IMR-90 (cell line): ENCODE data around the gene GNAI3. TPM values are rescaled to one million over a fixed set of nuclear protein-coding genes. Genes with fewer than 3 reads are reported as not detected.
A peak's percentile ranks its signal among the peaks of the same experiment; 100 is the strongest.

Experiments
- ATAC-seq: fragments of 200-7000 bp; cut with Tn5 transposase; 2 replicates; pipeline ENCODE4 v1.9.1; 2020; ENCODE audit warnings: low read depth, mild to moderate bottlenecking, moderate library complexity
- BruUV-seq: library from RNA; stranded (reverse); fragments of 400-500 nt; replicated peaks from 2 replicates; lab custom pipeline; 2021; lab: Mats Ljungman, UMichigan
- CTCF ChIA-PET: fragments of 300-600 bp; formaldehyde crosslinking; extraction: SDS; loops from one replicate; lab custom pipeline; 2021; ENCODE audit warnings: antibody characterized with exemption; lab: Yijun Ruan, JAX
- POLR2A ChIA-PET: fragments of 300-600 bp; sonication (Branson Sonifier 250); formaldehyde crosslinking; loops from one replicate; lab custom pipeline; 2022; ENCODE audit warnings: antibody characterized with exemption; ENCODE audit not compliant: unreplicated experiment; lab: Charles Lee
- DNase-seq: peaks from one replicate; pipeline ENCODE4 v3.0.0; 2013
- H2AFZ ChIP-seq: replicated peaks from 2 replicates; pipeline ENCODE3; 2013; ENCODE audit warnings: low read length, mild to moderate bottlenecking; ENCODE audit not compliant: poor library complexity
- H2AK5ac ChIP-seq: 2 replicates; pipeline ENCODE4 v1.6.1; 2013; ENCODE audit warnings: low read depth, low read length, inconsistent platforms
- H2AK9ac ChIP-seq: replicated peaks from 2 replicates; pipeline ENCODE3; 2013; ENCODE audit warnings: mild to moderate bottlenecking, low read depth, low read length, moderate library complexity; ENCODE audit not compliant: poor library complexity
- H2BK120ac ChIP-seq: 2 replicates; pipeline ENCODE4 v1.6.1; 2013; ENCODE audit warnings: low read depth, low read length, inconsistent platforms
- H2BK15ac ChIP-seq: 3 replicates; pipeline ENCODE4 v1.6.1; 2013; ENCODE audit warnings: low read depth, low read length, inconsistent platforms
- H2BK20ac ChIP-seq: 2 replicates; pipeline ENCODE4 v1.6.1; 2013; ENCODE audit warnings: low read depth, mild to moderate bottlenecking, inconsistent platforms, low read length, moderate library complexity
- H2BK5ac ChIP-seq: 2 replicates; pipeline ENCODE4 v1.6.1; 2013; ENCODE audit warnings: mild to moderate bottlenecking, low read depth, low read length, inconsistent platforms; ENCODE audit not compliant: poor library complexity, severe bottlenecking
- H3K14ac ChIP-seq: replicated peaks from 2 replicates; pipeline ENCODE4 v1.6.1; 2013; ENCODE audit warnings: low read depth, low read length, inconsistent platforms
- H3K18ac ChIP-seq: 2 replicates; pipeline ENCODE4 v1.6.1; 2013; ENCODE audit warnings: low read depth, low read length, control low read depth
- H3K23ac ChIP-seq: 2 replicates; pipeline ENCODE4 v1.6.1; 2013; ENCODE audit warnings: low read depth, low read length, inconsistent platforms
- H3K27ac ChIP-seq: 2 replicates; pipeline ENCODE4 v1.5.1; 2013; ENCODE audit warnings: mild to moderate bottlenecking, control low read depth, low read length; ENCODE audit not compliant: insufficient read depth
- H3K27me3 ChIP-seq: 2 replicates; pipeline ENCODE4 v1.6.1; 2013; ENCODE audit warnings: low read length; ENCODE audit not compliant: control insufficient read depth, insufficient read depth
- H3K36me3 ChIP-seq: 2 replicates; pipeline ENCODE4 v1.6.1; 2013; ENCODE audit warnings: low read length, mixed read lengths; ENCODE audit not compliant: control insufficient read depth, insufficient read depth
- H3K4ac ChIP-seq: 2 replicates; pipeline ENCODE4 v1.6.1; 2013; ENCODE audit warnings: low read depth, low read length, inconsistent platforms
- H3K4me1 ChIP-seq: 2 replicates; pipeline ENCODE4 v1.6.1; 2013; ENCODE audit warnings: low read length, mixed read lengths; ENCODE audit not compliant: control insufficient read depth, insufficient read depth
- H3K4me2 ChIP-seq: 2 replicates; pipeline ENCODE4 v1.6.1; 2013; ENCODE audit warnings: low read depth, mild to moderate bottlenecking, control low read depth, low read length, moderate library complexity
- H3K4me3 ChIP-seq: 2 replicates; pipeline ENCODE4 v1.5.1; 2013; ENCODE audit warnings: low read depth, mild to moderate bottlenecking, control low read depth, low read length, moderate library complexity; ENCODE audit not compliant: insufficient read depth
- H3K56ac ChIP-seq: 2 replicates; pipeline ENCODE4 v1.6.1; 2013; ENCODE audit warnings: low read length, inconsistent platforms; ENCODE audit not compliant: insufficient read depth; ENCODE audit errors: extremely low read depth
- H3K79me1 ChIP-seq, 2 experiments: 2 replicates each; pipeline ENCODE4 v1.6.1; 2013; ENCODE audit warnings: low read length in 2 of 2, inconsistent platforms in 1 of 2, low read depth in 1 of 2
- H3K9ac ChIP-seq: 2 replicates; pipeline ENCODE4 v1.6.1; 2013; ENCODE audit warnings: low read depth, low read length, control low read depth
- H3K9me1 ChIP-seq: 2 replicates; pipeline ENCODE4 v1.6.1; 2013; ENCODE audit warnings: low read length, inconsistent platforms; ENCODE audit not compliant: insufficient read depth
- H3K9me3 ChIP-seq: 2 replicates; pipeline ENCODE4 v1.6.1; 2013; ENCODE audit warnings: low read length; ENCODE audit not compliant: control insufficient read depth, insufficient read depth
- H4K20me1 ChIP-seq: 2 replicates; pipeline ENCODE4 v1.6.1; 2013; ENCODE audit warnings: low read length, inconsistent platforms; ENCODE audit not compliant: insufficient read depth
- H4K5ac ChIP-seq: 2 replicates; pipeline ENCODE4 v1.6.1; 2013; ENCODE audit warnings: mild to moderate bottlenecking, low read depth, low read length, control low read depth
- H4K8ac ChIP-seq, 2 experiments: 2 replicates each; pipeline ENCODE4 v1.6.1; 2013; ENCODE audit warnings: low read depth in 2 of 2, low read length in 2 of 2, control low read depth in 1 of 2, inconsistent platforms in 1 of 2
- H4K91ac ChIP-seq: 2 replicates; pipeline ENCODE4 v1.6.1; 2013; ENCODE audit warnings: low read depth, low read length, inconsistent platforms; ENCODE audit not compliant: insufficient read depth
- BHLHE40 ChIP-seq: fragments of 150-350 bp; IDR thresholded peaks from 2 replicates; pipeline ENCODE4 v1.6.1; 2016; ENCODE audit warnings: mild to moderate bottlenecking, low read depth, low read length
- CEBPB ChIP-seq: IDR thresholded peaks from 2 replicates; pipeline ENCODE4 v1.6.1; 2012; ENCODE audit warnings: low read depth, low read length, improper control_type of control experiment
- CHD1 ChIP-seq: IDR thresholded peaks from 2 replicates; pipeline ENCODE4 v1.6.1; 2012; ENCODE audit warnings: low read depth, low read length, improper control_type of control experiment
- FOS ChIP-seq: fragments of 150-350 bp; IDR thresholded peaks from 2 replicates; pipeline ENCODE4 v1.6.1; 2016; ENCODE audit warnings: low read depth, low read length
- MAFK ChIP-seq: IDR thresholded peaks from 2 replicates; pipeline ENCODE4 v1.6.1; 2012; ENCODE audit warnings: low read depth, low read length, improper control_type of control experiment
- MAZ ChIP-seq: IDR thresholded peaks from 2 replicates; pipeline ENCODE4 v1.6.1; 2012; ENCODE audit warnings: low read depth, mild to moderate bottlenecking, low read length, improper control_type of control experiment, moderate library complexity, borderline replicate concordance
- MXI1 ChIP-seq: IDR thresholded peaks from 2 replicates; pipeline ENCODE4 v1.6.1; 2012; ENCODE audit warnings: low read depth, mild to moderate bottlenecking, low read length, moderate library complexity, borderline replicate concordance
- NFE2L2 ChIP-seq: fragments of 150-350 bp; IDR thresholded peaks from 2 replicates; pipeline ENCODE4 v1.6.1; 2016; ENCODE audit warnings: low read depth, mild to moderate bottlenecking, low read length
- POLR2A ChIP-seq: IDR thresholded peaks from 2 replicates; pipeline ENCODE4 v1.6.1; 2012; ENCODE audit warnings: mild to moderate bottlenecking, low read depth, low read length
- RAD21 ChIP-seq: IDR thresholded peaks from 2 replicates; pipeline ENCODE4 v1.6.1; 2012; ENCODE audit warnings: low read length, improper control_type of control experiment
- RFX5 ChIP-seq: IDR thresholded peaks from 2 replicates; pipeline ENCODE4 v1.8.0; 2012; ENCODE audit warnings: low read depth, mild to moderate bottlenecking, low read length, moderate library complexity
- SMC3 ChIP-seq: fragments of 150-350 bp; IDR thresholded peaks from 2 replicates; pipeline ENCODE4 v1.6.1; 2016; ENCODE audit warnings: low read depth, mild to moderate bottlenecking, antibody characterized with exemption, low read length, moderate library complexity
- WGBS, 2 experiments: methylation state at CpG; one replicate each; pipeline versions ENCODE4 v1.1.5 to v1.1.7; 2013; ENCODE audit warnings: missing lambda C conversion rate in 2 of 2; ENCODE audit not compliant: insufficient read length in 1 of 2; ENCODE audit errors: extremely low coverage in 2 of 2; 5-methylcytosine and 5-hydroxymethylcytosine counted together
- dilution Hi-C: fragments of 300-500 bp; cut with HindIII; formaldehyde crosslinking; loops from one replicate; pipeline ENCODE4 v1.14.3; 2018; ENCODE audit warnings: low sequenced_read_pairs; ENCODE audit not compliant: unreplicated experiment
- in situ Hi-C: fragments of 300-500 bp; cut with MboI; formaldehyde crosslinking; loops from 3 replicates; pipeline ENCODE4 v1.14.3; 2019; ENCODE audit warnings: low sequenced_read_pairs, inconsistent platforms, mixed read lengths
- intact Hi-C: fragments of 100-400 bp; cut with micrococcal nuclease; formaldehyde crosslinking; loops from 2 replicates; pipeline ENCODE4 v1.10.0; 2022
- polyA plus RNA-seq, 3 experiments: library from polyadenylated mRNA; depleted of rRNA; stranded (reverse); fragments of >200 nt; gene quantifications; 2 replicates each; pipeline ENCODE4 v1.2.3, GENCODE V29; 2012; ENCODE audit warnings: low replicate concordance in 1 of 3
- total RNA-seq: library from RNA; depleted of rRNA; stranded (reverse); fragments of >200 nt; gene quantifications from 2 replicates; pipeline ENCODE4 v1.2.3, GENCODE V29; 2012
- TF ChIP-seq, protein P1 (sequence below): fragments of 150-350 bp; IDR thresholded peaks from 2 replicates; pipeline ENCODE4 v1.6.1; 2016; ENCODE audit warnings: low read depth, mild to moderate bottlenecking, low read length, moderate library complexity, borderline replicate concordance
- TF ChIP-seq, protein P2 (sequence below): conservative IDR thresholded peaks from 2 replicates; pipeline ENCODE4 v1.5.1; 2012; ENCODE audit warnings: mild to moderate bottlenecking, low read depth, low read length, improper control_type of control experiment
- TF ChIP-seq, protein P3 (sequence below): fragments of 150-350 bp; IDR thresholded peaks from 2 replicates; pipeline ENCODE4 v1.6.1; 2017; ENCODE audit warnings: mild to moderate bottlenecking, antibody characterized with exemption, low read length, low read depth

GNAI3 gene
- total and polyA plus RNA-seq, 2 of the 4 experiments (the other 2 are of a cell fraction) = 5.9 to 14.9 TPM

DNA sequence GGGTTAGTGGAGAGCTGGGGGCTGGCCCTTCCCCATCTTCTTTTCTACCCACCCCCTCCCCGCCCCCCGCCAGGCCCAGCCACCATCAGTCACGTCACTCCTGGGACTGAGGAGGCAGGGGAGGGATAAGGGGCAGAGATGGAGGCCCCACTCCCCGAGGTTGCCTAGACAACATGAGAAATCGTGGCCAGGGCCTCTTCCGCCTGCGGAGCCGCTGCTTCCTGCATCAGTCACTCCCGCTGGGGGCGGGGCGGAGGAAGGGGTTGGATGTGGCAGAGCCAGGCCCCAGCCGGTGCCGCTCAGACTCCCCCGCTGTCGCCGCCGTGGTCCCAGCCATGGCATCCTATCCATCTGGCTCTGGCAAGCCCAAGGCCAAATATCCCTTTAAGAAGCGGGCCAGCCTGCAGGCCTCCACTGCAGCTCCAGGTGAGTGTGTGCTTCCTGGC is 72.4 kb downstream of the GNAI3 start:
- Histone ChIP-seq H3K18ac (peak overlapping the region; percentile 87), H3K36me3 (peaks cover 2% of the 10 kb centered on the region), H2AK9ac (peak overlapping the region; percentile 100), H3K27ac (peak overlapping the region; percentile 99), H3K56ac (peak overlapping the region; percentile 91), H2BK15ac (no peak overlapping the region), H3K14ac (peak overlapping the region; percentile 93), H3K27me3 (no peaks in the 10 kb centered on the region), H4K91ac (peak overlapping the region; percentile 100), H2AFZ (peak overlapping the region; percentile 84), H3K4me3 (peak overlapping the region; percentile 96), H3K4ac (peak overlapping the region; percentile 97), H2AK5ac (peak overlapping the region; percentile 89), H3K9ac (peak overlapping the region; percentile 99), H2BK5ac (peak overlapping the region; percentile 97), H3K79me1 (peaks cover 16 to 86% of the 10 kb centered on the region in 2 experiments; a peak in 3 of 4 replicates), H2BK20ac (no peak overlapping the region), H3K23ac (peak overlapping the region; percentile 70; the same call in 1 of the 2 replicates), H3K4me2 (peak overlapping the region; percentile 99), H4K8ac (peak overlapping the region; percentile 85 to 96; a peak in 3 of 4 replicates), H3K9me3 (no peaks in the 10 kb centered on the region), H3K4me1 (peaks cover 47% of the 10 kb centered on the region), H4K20me1 (peaks cover 50% of the 10 kb centered on the region), H4K5ac (peak overlapping the region; percentile 83), H3K9me1 (peaks cover 42% of the 10 kb centered on the region), H2BK120ac (peak overlapping the region; percentile 89)
- POLR2A ChIA-PET = no interaction called here
- CTCF ChIA-PET = interaction anchor here (1.5 to 2.0 kb wide), 3 partner anchors 9 to 127 kb away, joined by 3 to 6 read pairs (median 6); partner anchors contain the start of gene CYB561D1
- peak; percentile 80 for ATAC-seq
- BruUV-seq = no TSS peak
- in situ Hi-C loops (loop anchor here (5.0 kb wide), 1 partner anchor 74 kb away; the partner anchor contains the start of gene GNAI3), dilution Hi-C loops (no loop called here), intact Hi-C loops (loop anchor here (2.0 to 10.0 kb wide), 2 partner anchors 72 to 336 kb away; partner anchors contain the start of genes GNAI3 and PSRC1)
- DNase-seq = peak; percentile 95
- WGBS, 2 experiments = no CpG with 5 or more reads among the region's 18 CpGs
- TF ChIP-seq CEBPB (peak; percentile 27; the same call in 1 of the 2 replicates), FOS (no peak), MAFK (no peak), NFE2L2 (no peak; the same call in 1 of the 2 replicates), MXI1 (peak; percentile 83), RFX5 (no peak), POLR2A (peak; percentile 31), SMC3 (0 out of 2 replicates have a peak, but pooled peaks have one; percentile 7), RAD21 (peak; percentile 3; the same call in 1 of the 2 replicates), CHD1 (no peak), BHLHE40 (peak; percentile 41; the same call in 1 of the 2 replicates), MAZ (peak; percentile 88; the same call in 1 of the 2 replicates)
- TF ChIP-seq, protein P1, sequence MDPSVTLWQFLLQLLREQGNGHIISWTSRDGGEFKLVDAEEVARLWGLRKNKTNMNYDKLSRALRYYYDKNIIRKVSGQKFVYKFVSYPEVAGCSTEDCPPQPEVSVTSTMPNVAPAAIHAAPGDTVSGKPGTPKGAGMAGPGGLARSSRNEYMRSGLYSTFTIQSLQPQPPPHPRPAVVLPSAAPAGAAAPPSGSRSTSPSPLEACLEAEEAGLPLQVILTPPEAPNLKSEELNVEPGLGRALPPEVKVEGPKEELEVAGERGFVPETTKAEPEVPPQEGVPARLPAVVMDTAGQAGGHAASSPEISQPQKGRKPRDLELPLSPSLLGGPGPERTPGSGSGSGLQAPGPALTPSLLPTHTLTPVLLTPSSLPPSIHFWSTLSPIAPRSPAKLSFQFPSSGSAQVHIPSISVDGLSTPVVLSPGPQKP = no peak
- TF ChIP-seq, protein P2, sequence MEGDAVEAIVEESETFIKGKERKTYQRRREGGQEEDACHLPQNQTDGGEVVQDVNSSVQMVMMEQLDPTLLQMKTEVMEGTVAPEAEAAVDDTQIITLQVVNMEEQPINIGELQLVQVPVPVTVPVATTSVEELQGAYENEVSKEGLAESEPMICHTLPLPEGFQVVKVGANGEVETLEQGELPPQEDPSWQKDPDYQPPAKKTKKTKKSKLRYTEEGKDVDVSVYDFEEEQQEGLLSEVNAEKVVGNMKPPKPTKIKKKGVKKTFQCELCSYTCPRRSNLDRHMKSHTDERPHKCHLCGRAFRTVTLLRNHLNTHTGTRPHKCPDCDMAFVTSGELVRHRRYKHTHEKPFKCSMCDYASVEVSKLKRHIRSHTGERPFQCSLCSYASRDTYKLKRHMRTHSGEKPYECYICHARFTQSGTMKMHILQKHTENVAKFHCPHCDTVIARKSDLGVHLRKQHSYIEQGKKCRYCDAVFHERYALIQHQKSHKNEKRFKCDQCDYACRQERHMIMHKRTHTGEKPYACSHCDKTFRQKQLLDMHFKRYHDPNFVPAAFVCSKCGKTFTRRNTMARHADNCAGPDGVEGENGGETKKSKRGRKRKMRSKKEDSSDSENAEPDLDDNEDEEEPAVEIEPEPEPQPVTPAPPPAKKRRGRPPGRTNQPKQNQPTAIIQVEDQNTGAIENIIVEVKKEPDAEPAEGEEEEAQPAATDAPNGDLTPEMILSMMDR = no peak
- TF ChIP-seq, protein P3, sequence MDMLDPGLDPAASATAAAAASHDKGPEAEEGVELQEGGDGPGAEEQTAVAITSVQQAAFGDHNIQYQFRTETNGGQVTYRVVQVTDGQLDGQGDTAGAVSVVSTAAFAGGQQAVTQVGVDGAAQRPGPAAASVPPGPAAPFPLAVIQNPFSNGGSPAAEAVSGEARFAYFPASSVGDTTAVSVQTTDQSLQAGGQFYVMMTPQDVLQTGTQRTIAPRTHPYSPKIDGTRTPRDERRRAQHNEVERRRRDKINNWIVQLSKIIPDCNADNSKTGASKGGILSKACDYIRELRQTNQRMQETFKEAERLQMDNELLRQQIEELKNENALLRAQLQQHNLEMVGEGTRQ = no peak
